Nephron progenitor cell (in vitro differentiated cells): ENCODE measurements around the gene SLC39A6.
"Not testable (repeated sequence)": the region's sequence is repeated elsewhere in the genome, so short reads cannot be mapped to it uniquely, and the experiment has no call there.

Experiments
- DNase-seq: peaks from one replicate; pipeline ENCODE4 v3.0.0; 2021
- H3K27ac Mint-ChIP-seq: 2 replicates; pipeline ENCODE4 v1.8.0; 2021; ENCODE audit warnings: mild to moderate bottlenecking, moderate library complexity, mixed read lengths
- H3K27me3 Mint-ChIP-seq: 2 replicates; pipeline ENCODE4 v1.8.0; 2021; ENCODE audit warnings: mild to moderate bottlenecking, low read depth, mixed read lengths; ENCODE audit not compliant: poor library complexity
- H3K36me3 Mint-ChIP-seq: 2 replicates; pipeline ENCODE4 v1.8.0; 2021; ENCODE audit warnings: low read depth, mixed read lengths
- H3K4me1 Mint-ChIP-seq: 2 replicates; pipeline ENCODE4 v1.8.0; 2021; ENCODE audit warnings: mixed read lengths
- H3K4me3 Mint-ChIP-seq: 2 replicates; pipeline ENCODE4 v1.8.0; 2021; ENCODE audit warnings: mild to moderate bottlenecking, moderate library complexity, mixed read lengths
- H3K9me3 Mint-ChIP-seq: 2 replicates; pipeline ENCODE4 v1.8.0; 2021; ENCODE audit warnings: mild to moderate bottlenecking, moderate library complexity, mixed read lengths
- CTCF ChIP-seq: fragments of 200-600 bp; sonication (generic); IDR thresholded peaks from 2 replicates; pipeline ENCODE4 v1.5.0; 2021; ENCODE audit warnings: antibody characterized with exemption

Gene SLC39A6

GRCh38 chr18:36094431-36094830 lies 34.7 kb downstream of the SLC39A6 start:
- TF ChIP-seq CTCF: no peak
- H3K27ac Mint-ChIP-seq: no peak overlapping the region
- DNase-seq: no peak
- H3K4me3 Mint-ChIP-seq: no peak overlapping the region
- H3K4me1 Mint-ChIP-seq: no peaks in the 10 kb centered on the region
- peaks cover 9% of the 10 kb centered on the region for H3K27me3 Mint-ChIP-seq
- H3K36me3 Mint-ChIP-seq: no peaks in the 10 kb centered on the region
- H3K9me3 Mint-ChIP-seq: no peaks in the 10 kb centered on the region

GRCh38 chr18:36092116-36092515 lies 37.0 kb downstream of the SLC39A6 start:
- not testable (repeated sequence) for H3K9me3 Mint-ChIP-seq, H3K4me3 Mint-ChIP-seq, H3K27ac Mint-ChIP-seq, H3K36me3 Mint-ChIP-seq, DNase-seq, H3K4me1 Mint-ChIP-seq, H3K27me3 Mint-ChIP-seq

- Mint-ChIP-seq H3K27me3 (peaks cover 9% of the 10 kb centered on the region), H3K9me3 (peaks cover 8% of the 10 kb centered on the region), H3K27ac (no peak overlapping the region), H3K4me1 (no peaks in the 10 kb centered on the region), H3K4me3 (no peak overlapping the region), H3K36me3 (no peaks in the 10 kb centered on the region)
- DNase-seq: no peak
- TF ChIP-seq CTCF: no peak
Observed at GRCh38 chr18:36089001-36089400, 40.1 kb downstream of the SLC39A6 start.

GRCh38 chr18:36088256-36088655 lies 40.9 kb downstream of the SLC39A6 start:
- DNase-seq: no peak
- Mint-ChIP-seq H3K4me3 (no peak overlapping the region), H3K4me1 (no peaks in the 10 kb centered on the region), H3K36me3 (no peaks in the 10 kb centered on the region), H3K27me3 (peaks cover 6% of the 10 kb centered on the region), H3K27ac (no peak overlapping the region), H3K9me3 (peaks cover 13% of the 10 kb centered on the region)
- TF ChIP-seq CTCF: no peak

- H3K4me3 Mint-ChIP-seq: no peak overlapping the region
- no peaks in the 10 kb centered on the region for H3K36me3 Mint-ChIP-seq
- peaks cover 6% of the 10 kb centered on the region for H3K27me3 Mint-ChIP-seq
- TF ChIP-seq CTCF: no peak
- H3K4me1 Mint-ChIP-seq: no peaks in the 10 kb centered on the region
- no peak overlapping the region for H3K27ac Mint-ChIP-seq
- no peak for DNase-seq
- H3K9me3 Mint-ChIP-seq: peaks cover 33% of the 10 kb centered on the region
Observed at GRCh38 chr18:36086186-36086585, 43.0 kb downstream of the SLC39A6 start.

GRCh38 chr18:36085195-36085594 lies 43.9 kb downstream of the SLC39A6 start:
- Mint-ChIP-seq H3K4me1 (no peaks in the 10 kb centered on the region), H3K27ac (no peak overlapping the region), H3K9me3 (peaks cover 43% of the 10 kb centered on the region), H3K36me3 (no peaks in the 10 kb centered on the region), H3K27me3 (peaks cover 6% of the 10 kb centered on the region), H3K4me3 (no peak overlapping the region)
- TF ChIP-seq CTCF: no peak
- no peak for DNase-seq
